HL-60 (cell line): ENCODE results near the gene PNPLA4.

Source experiments
- GABPA ChIP-seq: IDR thresholded peaks from 2 replicates; pipeline ENCODE4 v1.6.1; 2012; ENCODE audit warnings: low read depth
- POLR2AphosphoS5 ChIP-seq: IDR thresholded peaks from 2 replicates; pipeline ENCODE4 v1.6.1; 2012; ENCODE audit warnings: low read depth
- TF ChIP-seq, protein P1 (sequence below): IDR thresholded peaks from one replicate; pipeline ENCODE4 v1.5.1; 2011; ENCODE audit warnings: low read length, control low read depth, inconsistent platforms; ENCODE audit not compliant: insufficient read depth
- TF ChIP-seq, protein P2 (sequence below): IDR thresholded peaks from 2 replicates; pipeline ENCODE4 v1.6.1; 2012; ENCODE audit warnings: low read depth; ENCODE audit not compliant: insufficient replicate concordance

DNA sequence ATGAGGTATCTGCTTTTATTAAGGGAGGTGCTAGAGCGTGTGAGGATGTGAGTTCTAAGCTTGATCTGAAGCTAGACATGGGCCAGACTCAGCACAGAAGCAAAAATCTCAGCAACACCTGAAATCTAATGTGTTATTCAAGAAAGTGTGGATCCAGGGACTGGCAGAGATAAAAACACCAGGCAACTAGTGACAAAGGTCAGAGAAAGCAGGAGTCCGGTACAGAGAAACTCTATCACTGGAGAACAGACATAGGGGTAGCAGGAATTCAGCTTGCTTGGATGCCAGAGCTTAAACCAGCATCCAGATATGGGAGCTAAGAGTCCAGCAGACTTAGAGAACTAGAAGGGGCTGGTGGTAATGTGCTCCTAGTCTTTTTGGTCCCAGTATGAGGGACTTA, 50.3 kb downstream of the PNPLA4 start:
- TF ChIP-seq, protein P1, sequence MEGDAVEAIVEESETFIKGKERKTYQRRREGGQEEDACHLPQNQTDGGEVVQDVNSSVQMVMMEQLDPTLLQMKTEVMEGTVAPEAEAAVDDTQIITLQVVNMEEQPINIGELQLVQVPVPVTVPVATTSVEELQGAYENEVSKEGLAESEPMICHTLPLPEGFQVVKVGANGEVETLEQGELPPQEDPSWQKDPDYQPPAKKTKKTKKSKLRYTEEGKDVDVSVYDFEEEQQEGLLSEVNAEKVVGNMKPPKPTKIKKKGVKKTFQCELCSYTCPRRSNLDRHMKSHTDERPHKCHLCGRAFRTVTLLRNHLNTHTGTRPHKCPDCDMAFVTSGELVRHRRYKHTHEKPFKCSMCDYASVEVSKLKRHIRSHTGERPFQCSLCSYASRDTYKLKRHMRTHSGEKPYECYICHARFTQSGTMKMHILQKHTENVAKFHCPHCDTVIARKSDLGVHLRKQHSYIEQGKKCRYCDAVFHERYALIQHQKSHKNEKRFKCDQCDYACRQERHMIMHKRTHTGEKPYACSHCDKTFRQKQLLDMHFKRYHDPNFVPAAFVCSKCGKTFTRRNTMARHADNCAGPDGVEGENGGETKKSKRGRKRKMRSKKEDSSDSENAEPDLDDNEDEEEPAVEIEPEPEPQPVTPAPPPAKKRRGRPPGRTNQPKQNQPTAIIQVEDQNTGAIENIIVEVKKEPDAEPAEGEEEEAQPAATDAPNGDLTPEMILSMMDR = no peak
- TF ChIP-seq, protein P2, sequence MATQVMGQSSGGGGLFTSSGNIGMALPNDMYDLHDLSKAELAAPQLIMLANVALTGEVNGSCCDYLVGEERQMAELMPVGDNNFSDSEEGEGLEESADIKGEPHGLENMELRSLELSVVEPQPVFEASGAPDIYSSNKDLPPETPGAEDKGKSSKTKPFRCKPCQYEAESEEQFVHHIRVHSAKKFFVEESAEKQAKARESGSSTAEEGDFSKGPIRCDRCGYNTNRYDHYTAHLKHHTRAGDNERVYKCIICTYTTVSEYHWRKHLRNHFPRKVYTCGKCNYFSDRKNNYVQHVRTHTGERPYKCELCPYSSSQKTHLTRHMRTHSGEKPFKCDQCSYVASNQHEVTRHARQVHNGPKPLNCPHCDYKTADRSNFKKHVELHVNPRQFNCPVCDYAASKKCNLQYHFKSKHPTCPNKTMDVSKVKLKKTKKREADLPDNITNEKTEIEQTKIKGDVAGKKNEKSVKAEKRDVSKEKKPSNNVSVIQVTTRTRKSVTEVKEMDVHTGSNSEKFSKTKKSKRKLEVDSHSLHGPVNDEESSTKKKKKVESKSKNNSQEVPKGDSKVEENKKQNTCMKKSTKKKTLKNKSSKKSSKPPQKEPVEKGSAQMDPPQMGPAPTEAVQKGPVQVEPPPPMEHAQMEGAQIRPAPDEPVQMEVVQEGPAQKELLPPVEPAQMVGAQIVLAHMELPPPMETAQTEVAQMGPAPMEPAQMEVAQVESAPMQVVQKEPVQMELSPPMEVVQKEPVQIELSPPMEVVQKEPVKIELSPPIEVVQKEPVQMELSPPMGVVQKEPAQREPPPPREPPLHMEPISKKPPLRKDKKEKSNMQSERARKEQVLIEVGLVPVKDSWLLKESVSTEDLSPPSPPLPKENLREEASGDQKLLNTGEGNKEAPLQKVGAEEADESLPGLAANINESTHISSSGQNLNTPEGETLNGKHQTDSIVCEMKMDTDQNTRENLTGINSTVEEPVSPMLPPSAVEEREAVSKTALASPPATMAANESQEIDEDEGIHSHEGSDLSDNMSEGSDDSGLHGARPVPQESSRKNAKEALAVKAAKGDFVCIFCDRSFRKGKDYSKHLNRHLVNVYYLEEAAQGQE = no peak
- TF ChIP-seq POLR2AphosphoS5 (no peak), GABPA (no peak)
